GM12874 (cell line): ENCODE measurements around the gene RBBP6.

Source experiments
- TF ChIP-seq, protein P1 (sequence below): IDR thresholded peaks from 2 replicates; pipeline ENCODE4 v1.5.1; 2011; ENCODE audit warnings: low read depth, mild to moderate bottlenecking, control low read depth, low read length, moderate library complexity; ENCODE audit not compliant: insufficient read depth

The RBBP6 gene

DNA sequence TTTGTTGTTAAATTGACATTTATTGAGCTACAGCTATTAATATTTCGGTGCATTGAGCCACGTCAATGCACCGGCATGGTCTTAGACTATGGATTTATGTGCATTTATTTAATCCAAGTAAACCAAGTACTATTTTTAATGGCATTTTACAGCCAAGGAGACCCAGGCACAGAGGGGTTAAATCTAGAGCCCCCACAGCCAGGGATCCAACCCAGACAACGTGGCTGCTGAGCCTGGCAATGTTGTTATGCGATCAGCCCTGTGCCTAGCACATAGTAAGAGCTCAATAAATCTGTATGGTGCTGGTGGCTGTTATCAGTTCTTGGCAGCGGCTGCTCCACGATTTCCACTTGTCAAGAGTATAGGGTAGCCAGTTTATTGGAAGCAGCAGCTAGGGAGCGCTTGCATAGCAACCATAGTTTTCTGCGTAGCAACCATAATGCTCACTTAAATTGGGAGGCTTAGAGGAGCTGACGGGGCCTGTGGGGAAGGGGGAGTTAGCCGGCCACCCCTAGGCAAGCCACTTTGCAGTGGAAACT, 541 bp upstream of the RBBP6 start:
- TF ChIP-seq, protein P1, sequence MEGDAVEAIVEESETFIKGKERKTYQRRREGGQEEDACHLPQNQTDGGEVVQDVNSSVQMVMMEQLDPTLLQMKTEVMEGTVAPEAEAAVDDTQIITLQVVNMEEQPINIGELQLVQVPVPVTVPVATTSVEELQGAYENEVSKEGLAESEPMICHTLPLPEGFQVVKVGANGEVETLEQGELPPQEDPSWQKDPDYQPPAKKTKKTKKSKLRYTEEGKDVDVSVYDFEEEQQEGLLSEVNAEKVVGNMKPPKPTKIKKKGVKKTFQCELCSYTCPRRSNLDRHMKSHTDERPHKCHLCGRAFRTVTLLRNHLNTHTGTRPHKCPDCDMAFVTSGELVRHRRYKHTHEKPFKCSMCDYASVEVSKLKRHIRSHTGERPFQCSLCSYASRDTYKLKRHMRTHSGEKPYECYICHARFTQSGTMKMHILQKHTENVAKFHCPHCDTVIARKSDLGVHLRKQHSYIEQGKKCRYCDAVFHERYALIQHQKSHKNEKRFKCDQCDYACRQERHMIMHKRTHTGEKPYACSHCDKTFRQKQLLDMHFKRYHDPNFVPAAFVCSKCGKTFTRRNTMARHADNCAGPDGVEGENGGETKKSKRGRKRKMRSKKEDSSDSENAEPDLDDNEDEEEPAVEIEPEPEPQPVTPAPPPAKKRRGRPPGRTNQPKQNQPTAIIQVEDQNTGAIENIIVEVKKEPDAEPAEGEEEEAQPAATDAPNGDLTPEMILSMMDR: no peak

DNA sequence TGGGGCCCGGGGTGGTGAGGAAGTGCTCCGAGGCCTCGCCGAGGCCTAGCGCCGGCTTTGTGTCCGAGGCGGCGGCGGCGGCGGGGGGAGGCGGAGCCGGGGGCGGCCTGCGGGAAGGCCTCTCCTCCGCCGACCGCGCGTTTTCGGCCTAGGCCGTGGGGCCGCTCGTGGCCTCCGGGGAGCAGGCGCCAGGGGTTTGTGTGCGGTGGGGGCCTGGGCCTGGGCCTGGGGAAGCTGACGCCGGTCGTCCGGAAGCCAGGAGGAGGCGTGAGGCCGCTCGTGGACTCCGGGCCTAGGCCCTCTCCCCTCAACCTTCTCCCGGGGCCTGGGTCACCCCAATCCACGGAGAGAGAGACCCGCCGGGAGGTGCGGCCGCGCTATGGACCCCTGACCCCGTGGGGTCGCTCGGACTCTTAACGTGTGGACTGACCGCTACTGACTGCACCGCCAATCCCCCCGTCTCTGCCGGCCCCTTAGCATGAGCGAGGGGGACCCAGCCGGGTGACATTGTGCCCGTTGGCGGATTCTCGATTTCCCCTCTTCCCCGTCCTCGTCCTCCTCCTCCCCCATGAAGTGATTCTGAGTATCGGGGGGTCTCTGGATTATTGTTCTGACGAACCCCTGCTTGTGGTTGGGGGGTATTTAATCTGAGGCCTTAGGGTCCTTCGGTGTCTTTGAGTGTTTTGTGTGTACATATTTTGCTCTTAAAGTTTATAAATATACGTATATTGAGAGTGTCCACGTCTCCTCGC, 660 bp downstream of the RBBP6 start:
- TF ChIP-seq, protein P1: no peak

DNA sequence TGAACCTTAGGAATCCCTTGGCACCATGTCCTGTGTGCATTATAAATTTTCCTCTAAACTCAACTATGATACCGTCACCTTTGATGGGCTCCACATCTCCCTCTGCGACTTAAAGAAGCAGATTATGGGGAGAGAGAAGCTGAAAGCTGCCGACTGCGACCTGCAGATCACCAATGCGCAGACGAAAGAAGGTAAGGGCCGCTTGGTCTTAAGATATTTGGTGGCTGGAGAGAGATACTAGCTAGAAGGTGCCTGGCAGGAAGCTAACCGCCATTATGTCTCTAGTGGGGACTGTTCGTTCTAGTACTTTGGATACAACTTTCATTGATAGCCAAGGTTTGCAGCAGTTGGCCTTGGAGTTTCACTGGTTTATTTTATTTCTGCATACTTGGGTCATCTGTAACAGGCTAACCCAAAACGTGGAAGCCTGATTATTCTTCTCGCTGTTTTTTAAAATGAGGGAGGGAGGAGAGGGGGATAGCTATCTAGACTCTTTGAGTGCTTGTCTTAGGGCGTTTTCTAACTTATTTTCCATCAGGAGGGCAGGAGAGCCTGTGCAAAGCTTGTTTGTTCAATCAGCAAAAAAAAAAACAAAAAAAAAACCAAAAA, 1.3 kb downstream of the RBBP6 start:
- TF ChIP-seq, protein P1: no peak

- TF ChIP-seq, protein P1: no peak
Observed at GRCh38 chr16:24541233-24541933, 2.0 kb downstream of the RBBP6 start.

DNA sequence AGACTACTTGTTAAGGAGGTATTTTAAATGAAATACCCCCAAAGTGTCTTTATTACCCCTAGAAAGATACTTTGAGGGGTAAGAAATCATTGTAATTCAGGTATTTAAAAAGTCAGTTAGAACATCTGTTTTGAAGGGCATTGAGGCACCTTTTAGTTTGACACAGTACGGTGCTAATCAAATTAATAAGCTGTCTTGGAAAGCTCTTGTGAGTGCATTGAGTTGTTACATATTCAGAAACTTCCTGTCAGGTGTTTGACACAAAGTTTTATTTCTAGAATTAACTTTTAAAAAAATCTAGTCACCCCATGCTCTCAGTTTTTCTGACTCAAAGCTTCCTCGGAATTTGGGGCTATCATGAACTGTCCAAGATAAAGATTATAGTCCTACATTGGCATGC, 4.6 kb downstream of the RBBP6 start:
- TF ChIP-seq, protein P1: no peak

DNA sequence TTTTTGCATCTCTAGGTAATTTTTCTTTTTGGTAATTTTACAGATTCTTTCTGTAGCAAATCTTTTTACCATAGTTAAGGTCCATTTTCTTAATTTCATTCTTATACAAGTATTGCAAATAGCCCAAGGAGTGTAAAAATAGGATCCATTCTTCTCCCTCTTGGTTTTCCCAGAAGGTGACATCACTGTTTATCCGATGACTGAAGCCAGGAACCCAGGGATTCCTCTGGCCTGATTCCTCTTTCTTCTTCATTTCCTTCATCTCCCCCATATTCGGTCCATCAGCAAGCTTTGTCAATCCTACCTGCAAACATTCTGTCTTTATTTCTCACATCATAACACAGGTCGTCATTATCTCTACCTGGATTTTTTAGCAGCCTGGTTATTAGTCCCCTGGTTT, 5.3 kb downstream of the RBBP6 start:
- TF ChIP-seq, protein P1: no peak

DNA sequence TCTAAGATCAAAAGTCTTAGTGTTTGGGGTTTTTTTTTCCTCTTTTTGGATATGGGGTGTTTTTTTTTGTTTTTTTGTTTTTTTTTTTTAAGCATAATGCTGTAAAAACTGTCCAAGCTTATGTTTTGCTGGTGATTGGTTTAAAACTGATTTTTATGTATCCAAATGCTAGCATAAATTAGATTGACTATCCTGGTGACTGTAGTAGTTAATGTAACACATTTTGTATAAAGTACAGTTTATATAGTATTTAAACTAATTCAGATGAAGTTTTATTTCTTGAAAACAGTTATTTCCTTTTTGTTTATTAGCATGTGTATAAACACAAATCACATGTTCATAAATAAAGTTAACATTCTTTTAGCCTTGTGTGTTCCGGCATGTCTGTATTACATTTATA, 10.9 kb downstream of the RBBP6 start:
- TF ChIP-seq, protein P1: no peak
